Measurements from ENCODE around the gene ALDH8A1.

GRCh38 chr6:134930463-134930862 is 19.4 kb downstream of the ALDH8A1 start:
- TF ChIP-seq CTCF (IDR thresholded peaks at IDR 0.05) (no peak), REST (IDR thresholded peaks at IDR 0.05; ENCODE audit: insufficient read depth in 1 of 2, low read depth in 2 of 2, low read length in 1 of 2) (no peak)
